MCF 10A (cell line): Measurements from ENCODE around the gene ECSIT. TPM values are rescaled to one million over a fixed set of nuclear protein-coding genes. Genes with fewer than 3 reads are reported as not detected.

Source experiments
- BruUV-seq: library from RNA; stranded (reverse); fragments of 400-500 nt; replicated peaks from 2 replicates; lab custom pipeline; 2021; lab: Mats Ljungman, UMichigan
- CTCF ChIA-PET: fragments of 300-600 bp; sonication (Branson Sonifier 250); formaldehyde crosslinking; extraction: SDS; loops from one replicate; lab custom pipeline; 2021; ENCODE audit warnings: antibody characterized with exemption, inconsistent platforms; lab: Yijun Ruan, JAX
- POLR2A ChIA-PET: fragments of 300-600, 350-650 bp; sonication (Branson Sonifier 250); formaldehyde crosslinking; extraction: SDS; loops from one replicate; lab custom pipeline; 2020; ENCODE audit warnings: antibody characterized with exemption, inconsistent platforms; lab: Yijun Ruan, JAX
- DNase-seq: peaks from one replicate; pipeline ENCODE4 v3.0.0-alpha.2; 2018; ENCODE audit not compliant: unreplicated experiment
- H3K27ac Mint-ChIP-seq: one replicate; pipeline ENCODE4 v1.8.0; 2022; ENCODE audit warnings: mild to moderate bottlenecking, low read depth, mixed read lengths; ENCODE audit not compliant: unreplicated experiment
- H3K27me3 Mint-ChIP-seq: one replicate; pipeline ENCODE4 v1.8.0; 2022; ENCODE audit warnings: mixed read lengths; ENCODE audit not compliant: insufficient read depth, unreplicated experiment
- H3K36me3 Mint-ChIP-seq: one replicate; pipeline ENCODE4 v1.8.0; 2022; ENCODE audit warnings: mild to moderate bottlenecking, moderate library complexity, mixed read lengths; ENCODE audit not compliant: insufficient read depth, unreplicated experiment
- H3K4me1 Mint-ChIP-seq: one replicate; pipeline ENCODE4 v1.8.0; 2022; ENCODE audit warnings: mixed read lengths; ENCODE audit not compliant: insufficient read depth, unreplicated experiment
- H3K4me3 Mint-ChIP-seq: one replicate; pipeline ENCODE4 v1.8.0; 2022; ENCODE audit warnings: mild to moderate bottlenecking, moderate library complexity, mixed read lengths; ENCODE audit not compliant: unreplicated experiment
- H3K9me3 Mint-ChIP-seq: one replicate; pipeline ENCODE4 v1.8.0; 2022; ENCODE audit warnings: mixed read lengths; ENCODE audit not compliant: unreplicated experiment
- CTCF ChIP-seq: fragments of 200-600 bp; IDR thresholded peaks from one replicate; pipeline ENCODE4 v1.8.0; 2022; ENCODE audit warnings: antibody characterized with exemption, mild to moderate bottlenecking; ENCODE audit not compliant: unreplicated experiment
- intact Hi-C: fragments of 100-400 bp; cut with micrococcal nuclease; formaldehyde crosslinking; loops from 2 replicates; pipeline ENCODE4 v1.14.1; 2022
- total RNA-seq: library from RNA; stranded (reverse); gene quantifications from 2 replicates; pipeline ENCODE4 v1.2.3, GENCODE V29; 2022

ECSIT gene
- total RNA-seq, 1 experiment from 2014 or later, result 26.8 TPM

- ChIA-PET CTCF (interaction anchor here (0.6 to 3.7 kb wide), 3 partner anchors 15 to 32 kb away, joined by 3 to 12 read pairs (median 4); no protein-coding TSS in a partner anchor), POLR2A (no interaction called here)
- no peak for DNase-seq
- Mint-ChIP-seq H3K27ac (no peak overlapping the region), H3K36me3 (peaks cover 24% of the 10 kb centered on the region), H3K4me3 (peak overlapping the region; percentile 94), H3K9me3 (no peaks in the 10 kb centered on the region), H3K4me1 (peaks cover 20% of the 10 kb centered on the region), H3K27me3 (no peaks in the 10 kb centered on the region)
- intact Hi-C loops, result no loop called here
- no peak for TF ChIP-seq CTCF
- no TSS peak for BruUV-seq
These were observed 27.9 kb upstream of the ECSIT start for GRCh38 chr19:11556634-11557420.

GRCh38 chr19:11555246-11555645 is 26.3 kb upstream of the ECSIT start:
- ChIA-PET POLR2A (no interaction called here), CTCF (interaction anchor here (1.7 kb wide), 1 partner anchor 19 kb away, joined by 6 read pairs; no protein-coding TSS in a partner anchor)
- Mint-ChIP-seq H3K27ac (no peak overlapping the region), H3K4me1 (peaks cover 16% of the 10 kb centered on the region), H3K36me3 (peaks cover 24% of the 10 kb centered on the region), H3K9me3 (no peaks in the 10 kb centered on the region), H3K4me3 (no peak overlapping the region), H3K27me3 (no peaks in the 10 kb centered on the region)
- intact Hi-C loops, result no loop called here
- no TSS peak for BruUV-seq
- DNase-seq, result no peak
- no peak for TF ChIP-seq CTCF

- no peak for DNase-seq
- H3K36me3 Mint-ChIP-seq, result peaks cover 24% of the 10 kb centered on the region
- no peak overlapping the region for H3K27ac Mint-ChIP-seq
- peaks cover 14% of the 10 kb centered on the region for H3K4me1 Mint-ChIP-seq
- H3K27me3 Mint-ChIP-seq, result no peaks in the 10 kb centered on the region
- ChIA-PET CTCF (interaction anchor here (0.7 to 1.7 kb wide), 2 partner anchors 18 to 140 kb away, joined by 3 to 6 read pairs; no protein-coding TSS in a partner anchor), POLR2A (no interaction called here)
- no peaks in the 10 kb centered on the region for H3K9me3 Mint-ChIP-seq
- intact Hi-C loops, result no loop called here
- no peak for TF ChIP-seq CTCF
- no TSS peak for BruUV-seq
- no peak overlapping the region for H3K4me3 Mint-ChIP-seq
These were observed 25.2 kb upstream of the ECSIT start for GRCh38 chr19:11554160-11554559.

GRCh38 chr19:11552666-11553372 is 23.9 kb upstream of the ECSIT start:
- H3K27me3 Mint-ChIP-seq, result no peaks in the 10 kb centered on the region
- POLR2A ChIA-PET, result no interaction called here

More at GRCh38 chr19:11552666-11553372, 23.9 kb upstream of the ECSIT start:
- Mint-ChIP-seq H3K4me3 (no peak overlapping the region), H3K4me1 (peaks cover 9% of the 10 kb centered on the region), H3K9me3 (no peaks in the 10 kb centered on the region), H3K36me3 (peaks cover 24% of the 10 kb centered on the region), H3K27ac (no peak overlapping the region)
- no peak for DNase-seq
- intact Hi-C loops, result no loop called here
- BruUV-seq, result no TSS peak
- CTCF ChIA-PET, result interaction anchor here (0.5 kb wide), 1 partner anchor 348 kb away, joined by 3 read pairs; no protein-coding TSS in a partner anchor
- no peak for TF ChIP-seq CTCF
